A673 (cell line): ENCODE results near the gene PXN. TPM values are rescaled to one million over a fixed set of nuclear protein-coding genes. Genes with fewer than 3 reads are reported as not detected.

Experiments
- BruUV-seq: library from RNA; stranded (reverse); fragments of 400-500 nt; replicated peaks from 2 replicates; lab custom pipeline; 2021; lab: Mats Ljungman, UMichigan
- CTCF ChIA-PET: fragments of 300-600 bp; sonication (Branson Sonifier 250); formaldehyde crosslinking; loops from one replicate; lab custom pipeline; 2022; ENCODE audit warnings: antibody characterized with exemption; lab: Charles Lee
- POLR2A ChIA-PET: fragments of 300-600 bp; sonication (Branson Sonifier 250); formaldehyde crosslinking; loops from one replicate; lab custom pipeline; 2022; ENCODE audit warnings: antibody characterized with exemption; ENCODE audit not compliant: low non-redundant PET; lab: Charles Lee
- DNase-seq: peaks from one replicate; pipeline ENCODE4 v3.0.0-alpha.2; 2015; ENCODE audit warnings: low spot score
- H3K27ac ChIP-seq: fragments of 200-600 bp; sonication (generic); 2 replicates; pipeline ENCODE4 v1.5.1; 2016; ENCODE audit warnings: mixed run types, low read depth, mild to moderate bottlenecking, mixed read lengths, antibody characterized with exemption, low read length; ENCODE audit not compliant: poor library complexity, severe bottlenecking
- H3K27me3 ChIP-seq: fragments of 200-600 bp; sonication (generic); replicated peaks from 2 replicates; pipeline ENCODE4 v1.6.1; 2017; ENCODE audit warnings: mixed run types, low read depth, mild to moderate bottlenecking, mixed read lengths, antibody characterized with exemption, low read length; ENCODE audit not compliant: insufficient read depth, poor library complexity
- H3K36me3 ChIP-seq: fragments of 200-600 bp; sonication (generic); 2 replicates; pipeline ENCODE4 v1.6.1; 2016; ENCODE audit warnings: mixed run types, mild to moderate bottlenecking, mixed read lengths, antibody characterized with exemption, low read length; ENCODE audit not compliant: insufficient read depth, poor library complexity, severe bottlenecking
- H3K4me1 ChIP-seq: fragments of 200-600 bp; sonication (generic); 2 replicates; pipeline ENCODE4 v1.6.1; 2017; ENCODE audit warnings: mixed run types, mild to moderate bottlenecking, mixed read lengths, antibody characterized with exemption, low read length; ENCODE audit not compliant: insufficient read depth, poor library complexity, severe bottlenecking
- H3K4me3 ChIP-seq: fragments of 200-600 bp; sonication (generic); 2 replicates; pipeline ENCODE4 v1.5.1; 2016; ENCODE audit warnings: low read depth, mixed run types, mild to moderate bottlenecking, mixed read lengths, low read length; ENCODE audit not compliant: poor library complexity, severe bottlenecking
- H3K9me3 ChIP-seq: fragments of 200-600 bp; sonication (generic); 2 replicates; pipeline ENCODE4 v1.6.1; 2016; ENCODE audit warnings: mixed run types, low read depth, mild to moderate bottlenecking, mixed read lengths, antibody characterized with exemption, low read length; ENCODE audit not compliant: poor library complexity, severe bottlenecking
- CTCF ChIP-seq: fragments of 300-800, 200-600 bp; sonication (generic); conservative IDR thresholded peaks from 2 replicates; pipeline ENCODE4 v1.5.1; 2017; ENCODE audit warnings: low read depth, mild to moderate bottlenecking, antibody characterized with exemption, low read length, moderate library complexity, mixed read lengths
- EZH2 ChIP-seq: fragments of 200-600 bp; sonication (generic); IDR thresholded peaks from 2 replicates; pipeline ENCODE4 v1.6.1; 2017; ENCODE audit warnings: borderline replicate concordance, low read depth, mild to moderate bottlenecking, mixed read lengths, antibody characterized with exemption, low read length; ENCODE audit not compliant: poor library complexity, severe bottlenecking
- intact Hi-C: fragments of 100-400 bp; cut with micrococcal nuclease; formaldehyde crosslinking; loops from one replicate; pipeline ENCODE4 v1.10.0; 2022; ENCODE audit not compliant: unreplicated experiment
- total RNA-seq: library from RNA; stranded (reverse); gene quantifications from 2 replicates; pipeline ENCODE4 v1.2.3, GENCODE V29; 2021

PXN gene
- total RNA-seq, 1 experiment from 2014 or later: 127 TPM

DNA sequence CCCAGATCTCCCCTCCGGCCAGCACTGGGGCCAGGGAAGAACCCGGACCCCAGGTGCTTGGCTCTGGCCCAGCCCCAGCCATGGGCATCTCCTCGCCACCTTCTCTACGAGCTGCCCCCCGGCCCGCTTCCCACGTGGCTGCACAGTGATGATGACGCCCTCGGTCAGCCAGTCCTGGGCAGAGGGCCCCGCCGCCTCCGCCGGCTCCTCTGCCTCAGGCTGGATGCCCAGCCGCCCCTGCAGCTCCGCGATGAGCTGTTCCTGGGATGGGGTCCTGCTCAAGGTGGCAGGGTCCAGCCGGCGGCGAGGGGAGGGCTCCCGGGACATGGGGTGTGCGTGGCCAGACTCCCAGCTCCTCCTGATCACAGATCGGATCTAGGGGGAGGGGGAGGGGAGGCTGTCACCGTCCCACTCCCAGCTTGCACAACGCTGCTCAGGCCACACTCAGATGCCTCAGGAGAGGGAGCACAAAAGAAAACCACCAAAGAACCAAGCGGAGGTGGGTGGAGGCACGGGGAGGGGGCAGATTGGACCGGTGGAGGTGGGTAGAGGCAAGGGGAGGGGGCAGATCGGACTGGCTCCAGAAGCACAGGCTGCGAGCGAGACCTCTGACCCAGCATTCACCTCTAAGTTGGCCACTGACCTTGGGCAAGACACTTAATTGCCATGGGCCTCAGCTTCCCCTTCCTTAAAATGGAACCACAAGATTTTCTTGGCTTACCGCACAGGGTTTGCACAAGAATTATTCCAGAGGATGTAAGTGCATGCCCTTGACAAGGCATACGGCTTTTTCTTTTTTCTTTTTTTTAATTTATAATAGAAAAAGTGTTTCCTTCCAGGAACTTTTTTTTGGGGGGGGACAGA is 48.6 kb downstream of the PXN start:
- no TSS peak for BruUV-seq
- Histone ChIP-seq H3K27me3 (no peaks in the 10 kb centered on the region), H3K27ac (no peak overlapping the region), H3K4me1 (no peaks in the 10 kb centered on the region), H3K36me3 (peaks cover 42% of the 10 kb centered on the region), H3K4me3 (no peak overlapping the region), H3K9me3 (no peaks in the 10 kb centered on the region)
- ChIA-PET CTCF (no interaction called here), POLR2A (no interaction called here)
- DNase-seq: no peak
- intact Hi-C loops: no loop called here
- TF ChIP-seq CTCF (no peak), EZH2 (no peak)

DNA sequence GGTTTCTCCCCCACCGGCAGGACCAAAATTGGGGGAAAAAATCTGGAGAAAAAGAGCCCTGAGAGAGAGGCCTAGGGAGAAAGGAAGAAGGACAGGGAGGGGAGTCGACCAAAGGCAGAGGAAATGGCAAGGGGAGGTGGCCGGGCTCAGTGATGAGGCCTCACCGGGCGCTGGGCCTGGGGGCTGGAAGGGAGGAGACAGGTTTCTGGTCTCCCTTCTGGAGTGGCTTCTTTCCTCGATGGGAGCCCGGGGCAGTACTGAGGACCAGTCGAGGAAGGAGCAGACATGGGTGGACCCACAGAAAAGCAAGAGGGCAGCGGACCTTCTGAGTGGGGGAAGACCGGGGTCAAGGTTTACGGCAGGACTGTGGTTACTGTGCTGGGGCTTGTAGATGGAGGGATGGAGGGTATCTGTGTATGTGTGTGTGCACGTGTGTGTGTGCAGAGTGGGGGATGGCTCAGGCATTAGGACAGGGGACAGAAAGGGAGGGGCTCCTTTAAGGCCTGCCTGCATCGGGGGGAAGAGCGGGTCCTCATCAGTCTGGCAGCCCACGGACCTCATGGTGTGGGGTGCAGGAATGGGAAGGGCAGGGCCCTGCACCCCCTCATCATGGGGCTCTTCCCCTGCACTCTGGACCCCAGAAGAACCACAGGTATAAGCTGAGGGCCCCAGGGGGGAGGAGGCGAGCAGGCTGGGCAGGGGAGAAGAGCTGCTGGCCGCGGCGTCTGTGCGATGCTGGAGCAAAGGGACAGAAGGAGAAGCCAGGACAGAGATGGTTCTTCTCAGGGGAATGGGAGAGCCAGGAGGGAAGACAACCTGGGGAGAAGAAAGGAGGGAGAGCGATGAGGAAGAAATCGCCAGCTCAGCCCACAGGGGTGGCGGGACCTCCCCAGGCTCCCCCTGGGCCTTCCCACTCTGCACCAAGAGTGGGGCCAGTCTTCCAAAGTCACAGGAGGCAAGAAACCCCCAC is 49.5 kb downstream of the PXN start:
- Histone ChIP-seq H3K36me3 (peaks cover 48% of the 10 kb centered on the region), H3K4me1 (no peaks in the 10 kb centered on the region), H3K27me3 (no peaks in the 10 kb centered on the region), H3K4me3 (no peak overlapping the region), H3K27ac (no peak overlapping the region), H3K9me3 (no peaks in the 10 kb centered on the region)
- POLR2A ChIA-PET: no interaction called here
- intact Hi-C loops: no loop called here
- CTCF ChIA-PET: no interaction called here
- no TSS peak for BruUV-seq
- DNase-seq: no peak
- no peak for TF ChIP-seq CTCF
- TF ChIP-seq EZH2: no peak

GRCh38 chr12:120215357-120215735 is 50.2 kb downstream of the PXN start:
- DNase-seq: no peak
- Histone ChIP-seq H3K27me3 (no peaks in the 10 kb centered on the region), H3K4me3 (no peak overlapping the region), H3K4me1 (no peaks in the 10 kb centered on the region), H3K9me3 (no peaks in the 10 kb centered on the region), H3K36me3 (peaks cover 55% of the 10 kb centered on the region), H3K27ac (no peak overlapping the region)
- no TSS peak for BruUV-seq
- ChIA-PET CTCF (no interaction called here), POLR2A (no interaction called here)
- no peak for TF ChIP-seq EZH2
- TF ChIP-seq CTCF: no peak
- intact Hi-C loops: no loop called here
